Nephron (organoid): Measurements from ENCODE around the gene TECPR1.

ENCODE experiments used
- H3K27ac Mint-ChIP-seq, 3 experiments: 2 replicates each; pipeline ENCODE4 v1.8.0; 2020; ENCODE audit warnings: mixed read lengths in 3 of 3, mild to moderate bottlenecking in 2 of 3, moderate library complexity in 1 of 3
- H3K27me3 Mint-ChIP-seq: 2 replicates; pipeline ENCODE4 v1.8.0; 2021; ENCODE audit warnings: low read depth, mild to moderate bottlenecking, moderate library complexity, mixed read lengths
- H3K36me3 Mint-ChIP-seq: 2 replicates; pipeline ENCODE4 v1.8.0; 2020; ENCODE audit warnings: low read depth, mixed read lengths
- H3K4me1 Mint-ChIP-seq: 2 replicates; pipeline ENCODE4 v1.8.0; 2020; ENCODE audit warnings: mixed read lengths
- H3K4me3 Mint-ChIP-seq, 3 experiments: 2 replicates each; pipeline ENCODE4 v1.8.0; 2020; ENCODE audit warnings: mild to moderate bottlenecking in 3 of 3, mixed read lengths in 3 of 3, moderate library complexity in 2 of 3
- H3K9me3 Mint-ChIP-seq: 2 replicates; pipeline ENCODE4 v1.8.0; 2020; ENCODE audit warnings: mixed read lengths
- TF ChIP-seq, protein P1 (sequence below), 3 experiments: fragments of 200-600 bp; sonication (generic); IDR thresholded peaks; one replicate each; pipeline ENCODE4 v1.5.0; 2021; ENCODE audit warnings: antibody characterized with exemption in 3 of 3; ENCODE audit not compliant: unreplicated experiment in 3 of 3

TECPR1 gene

DNA sequence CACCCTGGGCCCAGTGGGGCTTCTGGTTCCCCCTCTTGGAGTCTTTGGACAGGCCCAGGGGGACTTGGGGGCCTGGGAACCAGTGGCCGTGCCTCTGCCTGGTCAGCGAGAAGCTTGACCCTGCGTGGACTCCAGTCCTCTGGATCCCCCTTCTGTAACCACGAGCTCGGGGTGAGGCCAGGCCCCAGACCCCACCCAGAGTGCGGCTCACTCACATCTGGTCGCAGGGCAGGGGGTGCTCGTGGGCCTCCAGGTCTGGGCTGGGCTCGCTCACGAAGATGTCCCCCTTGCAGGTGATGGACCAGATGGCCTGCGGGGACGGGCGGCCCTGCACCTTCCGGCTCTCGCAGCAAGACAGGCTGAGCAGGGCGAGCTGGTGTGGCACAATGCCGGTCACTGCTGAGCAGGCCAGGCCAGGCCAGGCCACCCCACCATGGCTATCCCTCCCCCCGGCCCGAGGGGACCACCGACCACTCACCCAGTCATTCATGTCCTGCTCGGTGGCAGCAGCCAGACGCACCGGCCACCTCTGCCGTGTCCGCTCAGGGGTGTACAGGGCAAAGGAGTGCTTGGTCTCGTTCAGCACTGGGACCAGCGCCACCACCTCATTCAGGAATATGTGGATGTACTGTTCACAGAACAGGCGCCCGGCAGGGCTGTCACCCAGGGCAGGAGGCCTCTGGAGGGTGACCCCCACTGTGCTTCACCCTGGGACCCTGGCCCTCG is 21.1 kb downstream of the TECPR1 start:
- TF ChIP-seq, protein P1, sequence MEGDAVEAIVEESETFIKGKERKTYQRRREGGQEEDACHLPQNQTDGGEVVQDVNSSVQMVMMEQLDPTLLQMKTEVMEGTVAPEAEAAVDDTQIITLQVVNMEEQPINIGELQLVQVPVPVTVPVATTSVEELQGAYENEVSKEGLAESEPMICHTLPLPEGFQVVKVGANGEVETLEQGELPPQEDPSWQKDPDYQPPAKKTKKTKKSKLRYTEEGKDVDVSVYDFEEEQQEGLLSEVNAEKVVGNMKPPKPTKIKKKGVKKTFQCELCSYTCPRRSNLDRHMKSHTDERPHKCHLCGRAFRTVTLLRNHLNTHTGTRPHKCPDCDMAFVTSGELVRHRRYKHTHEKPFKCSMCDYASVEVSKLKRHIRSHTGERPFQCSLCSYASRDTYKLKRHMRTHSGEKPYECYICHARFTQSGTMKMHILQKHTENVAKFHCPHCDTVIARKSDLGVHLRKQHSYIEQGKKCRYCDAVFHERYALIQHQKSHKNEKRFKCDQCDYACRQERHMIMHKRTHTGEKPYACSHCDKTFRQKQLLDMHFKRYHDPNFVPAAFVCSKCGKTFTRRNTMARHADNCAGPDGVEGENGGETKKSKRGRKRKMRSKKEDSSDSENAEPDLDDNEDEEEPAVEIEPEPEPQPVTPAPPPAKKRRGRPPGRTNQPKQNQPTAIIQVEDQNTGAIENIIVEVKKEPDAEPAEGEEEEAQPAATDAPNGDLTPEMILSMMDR (IDR thresholded peaks at IDR 0.05; ENCODE audit: unreplicated experiment in 3 of 3) = no peak
- peaks cover 9% of the 10 kb centered on the region for H3K36me3 Mint-ChIP-seq
- no peak overlapping the region for H3K27ac Mint-ChIP-seq
- no peaks in the 10 kb centered on the region for H3K9me3 Mint-ChIP-seq
- no peaks in the 10 kb centered on the region for H3K4me1 Mint-ChIP-seq
- H3K27me3 Mint-ChIP-seq = no peaks in the 10 kb centered on the region
- no peak overlapping the region for H3K4me3 Mint-ChIP-seq

DNA sequence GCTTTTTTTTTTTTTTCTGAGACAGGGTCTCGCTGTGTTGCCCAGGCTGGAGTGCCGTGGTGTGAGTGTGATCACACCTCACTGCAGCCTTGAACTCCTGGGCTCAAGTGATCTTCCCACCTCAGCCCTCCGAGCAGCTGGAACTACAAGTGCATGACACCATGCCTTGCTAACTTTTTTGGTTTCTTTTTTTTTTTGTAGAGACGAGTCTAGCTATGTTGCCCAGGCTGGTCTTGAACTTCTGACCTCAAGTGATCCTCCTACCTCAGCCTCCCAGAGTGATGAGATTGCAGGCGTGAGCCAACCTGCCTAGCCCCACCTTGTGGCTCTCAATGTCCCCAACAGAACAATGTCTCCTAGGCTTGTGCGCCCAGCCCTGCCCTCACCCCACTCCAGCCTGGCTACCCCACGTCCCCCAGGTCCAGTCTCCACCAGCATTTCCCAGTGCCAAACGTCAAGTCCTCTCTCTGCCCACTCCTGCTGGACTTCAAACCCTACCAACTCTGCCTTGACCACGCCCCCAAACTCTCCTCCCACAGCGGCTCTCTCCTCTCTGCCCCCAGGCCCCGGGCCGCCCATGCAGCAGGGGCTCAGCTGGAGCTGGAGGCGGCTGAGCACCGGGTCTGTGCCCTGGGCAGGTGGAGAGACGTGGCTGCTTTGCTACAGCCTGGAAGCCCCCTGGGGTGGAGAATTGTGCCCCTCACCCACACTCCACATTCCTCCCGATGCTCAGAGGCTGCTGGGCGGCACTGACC is 21.9 kb downstream of the TECPR1 start:
- TF ChIP-seq, protein P1 (IDR thresholded peaks at IDR 0.05; ENCODE audit: unreplicated experiment in 3 of 3) = no peak
- Mint-ChIP-seq H3K4me3 (no peak overlapping the region), H3K9me3 (no peaks in the 10 kb centered on the region), H3K36me3 (peaks cover 14% of the 10 kb centered on the region), H3K4me1 (no peaks in the 10 kb centered on the region), H3K27me3 (no peaks in the 10 kb centered on the region), H3K27ac (no peak overlapping the region)

DNA sequence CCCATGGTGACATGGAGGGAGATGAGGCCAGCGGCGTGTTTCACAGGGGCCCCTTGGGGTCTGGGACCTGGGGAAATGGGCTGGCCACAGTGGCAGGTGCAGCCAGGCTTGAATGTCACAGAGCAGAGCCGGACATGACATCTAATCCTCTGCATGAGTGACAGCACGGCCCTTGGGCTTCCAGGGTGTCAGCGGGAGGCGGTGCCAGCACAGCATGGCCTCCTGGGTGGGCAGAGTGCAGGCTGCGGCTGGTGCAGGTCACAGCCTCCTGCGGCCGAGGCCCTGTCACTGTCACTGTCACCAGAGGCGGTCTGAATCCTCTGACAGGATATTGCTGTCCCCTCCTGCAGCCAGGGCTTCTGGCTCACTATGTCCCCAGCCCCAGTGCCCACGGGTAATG is 22.6 kb downstream of the TECPR1 start:
- Mint-ChIP-seq H3K27ac (no peak overlapping the region), H3K36me3 (peaks cover 10% of the 10 kb centered on the region), H3K9me3 (no peaks in the 10 kb centered on the region), H3K4me3 (no peak overlapping the region), H3K27me3 (no peaks in the 10 kb centered on the region), H3K4me1 (no peaks in the 10 kb centered on the region)
- TF ChIP-seq, protein P1 (IDR thresholded peaks at IDR 0.05; ENCODE audit: unreplicated experiment in 3 of 3) = no peak

DNA sequence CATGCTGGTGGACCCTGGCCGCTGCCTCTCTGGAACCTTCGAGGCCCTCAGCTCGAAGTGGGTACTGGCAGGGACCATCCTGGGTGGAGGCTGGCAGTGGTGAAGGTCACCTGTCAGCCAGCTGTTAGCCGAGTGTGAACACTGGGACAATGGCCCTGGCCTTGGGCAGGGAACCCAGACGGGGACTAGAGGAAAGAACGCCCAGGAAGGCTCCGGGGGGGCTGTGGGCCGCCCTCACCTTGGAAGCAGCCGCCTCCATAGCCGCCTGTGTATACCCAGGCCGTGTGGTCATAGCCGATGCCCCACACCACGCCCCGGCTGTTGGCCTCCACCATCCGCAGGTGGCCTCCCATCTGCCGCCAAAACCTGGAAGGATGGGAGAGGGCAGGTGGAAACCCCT is 23.2 kb downstream of the TECPR1 start:
- Mint-ChIP-seq H3K27ac (no peak overlapping the region), H3K4me1 (no peaks in the 10 kb centered on the region), H3K4me3 (no peak overlapping the region), H3K9me3 (no peaks in the 10 kb centered on the region), H3K36me3 (peaks cover 10% of the 10 kb centered on the region), H3K27me3 (no peaks in the 10 kb centered on the region)
- TF ChIP-seq, protein P1 (IDR thresholded peaks at IDR 0.05; ENCODE audit: unreplicated experiment in 3 of 3) = no peak

DNA sequence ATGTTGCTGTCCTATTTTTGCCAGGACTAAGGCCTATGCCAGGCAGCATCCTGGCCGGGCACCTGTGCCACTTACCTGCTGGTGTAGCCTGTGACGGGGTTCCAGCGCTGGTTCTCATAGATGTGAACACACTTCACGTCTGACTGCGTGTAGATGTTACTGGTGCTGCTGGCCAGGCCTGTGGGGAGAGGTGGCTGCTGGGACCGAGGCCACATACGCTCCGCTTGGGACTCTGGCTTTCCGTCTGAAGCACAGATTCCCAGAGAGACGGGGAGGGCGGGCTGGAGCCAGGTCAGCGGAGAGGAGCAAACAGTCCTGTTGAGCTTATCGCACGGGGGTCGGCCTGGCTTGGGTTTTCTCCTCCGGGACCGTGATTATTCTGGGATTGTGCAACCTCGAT is 24.1 kb downstream of the TECPR1 start:
- H3K9me3 Mint-ChIP-seq = no peaks in the 10 kb centered on the region

More for the DNA sequence above, 24.1 kb downstream of the TECPR1 start:
- peaks cover 10% of the 10 kb centered on the region for H3K36me3 Mint-ChIP-seq
- H3K4me1 Mint-ChIP-seq = no peaks in the 10 kb centered on the region
- no peak overlapping the region for H3K4me3 Mint-ChIP-seq
- no peaks in the 10 kb centered on the region for H3K27me3 Mint-ChIP-seq
- no peak overlapping the region for H3K27ac Mint-ChIP-seq
- TF ChIP-seq, protein P1 (IDR thresholded peaks at IDR 0.05; ENCODE audit: unreplicated experiment in 3 of 3) = no peak
